Effector memory CD8-positive, alpha-beta T cell (primary cell): ENCODE results near the gene ACTMAP.

Experiments
- ATAC-seq: fragments of 150-1000 bp; cut with Tn5 transposase; replicated peaks from 2 replicates; pipeline ENCODE4 v1.10.0; 2021; ENCODE audit warnings: mild to moderate bottlenecking, moderate library complexity
- DNase-seq, 3 experiments: peaks; one replicate each; pipeline ENCODE4 v3.0.0; 2021
- H3K27ac Mint-ChIP-seq, 2 donors: one replicate each; pipeline ENCODE4 v1.8.0; 2022; ENCODE audit warnings: mild to moderate bottlenecking in 2 of 2, mixed read lengths in 2 of 2, moderate library complexity in 2 of 2
- H3K27me3 Mint-ChIP-seq, 2 donors: one replicate each; pipeline ENCODE4 v1.8.0; 2022; ENCODE audit warnings: mixed read lengths in 2 of 2
- H3K36me3 Mint-ChIP-seq: one replicate; pipeline ENCODE4 v1.8.0; 2022; ENCODE audit warnings: mild to moderate bottlenecking, moderate library complexity, mixed read lengths; ENCODE audit not compliant: insufficient read depth
- H3K4me1 Mint-ChIP-seq, 2 donors: one replicate each; pipeline ENCODE4 v1.8.0; 2022; ENCODE audit warnings: low read depth in 2 of 2, mixed read lengths in 2 of 2
- H3K4me3 Mint-ChIP-seq, 2 donors: one replicate each; pipeline ENCODE4 v1.8.0; 2022; ENCODE audit warnings: mild to moderate bottlenecking in 2 of 2, mixed read lengths in 2 of 2, moderate library complexity in 2 of 2
- H3K9me3 Mint-ChIP-seq, 2 donors: one replicate each; pipeline ENCODE4 v1.8.0; 2022; ENCODE audit warnings: mixed read lengths in 2 of 2

ACTMAP gene

GRCh38 chr19:40701758-40702157 is 48.5 kb downstream of the ACTMAP start:
- Mint-ChIP-seq H3K27ac (no peak overlapping the region), H3K36me3 (peaks cover 22% of the 10 kb centered on the region), H3K4me3 (no peak overlapping the region), H3K27me3 (no peaks in the 10 kb centered on the region), H3K9me3 (no peaks in the 10 kb centered on the region), H3K4me1 (peaks cover 0 to 3% of the 10 kb centered on the region in 2 donors)
- ATAC-seq (no peak), DNase-seq (no peak)

- Mint-ChIP-seq H3K27ac (no peak overlapping the region), H3K36me3 (peaks cover 15% of the 10 kb centered on the region), H3K4me1 (peaks cover 0 to 3% of the 10 kb centered on the region in 2 donors), H3K27me3 (no peaks in the 10 kb centered on the region), H3K9me3 (no peaks in the 10 kb centered on the region), H3K4me3 (no peak overlapping the region)
- ATAC-seq (no peak), DNase-seq (no peak)
These were observed 50.2 kb downstream of the ACTMAP start for GRCh38 chr19:40700083-40700482.

GRCh38 chr19:40697007-40697406 is 53.3 kb downstream of the ACTMAP start:
- Mint-ChIP-seq H3K27ac (peak overlapping the region in 1 of 2 donors; percentile 41), H3K4me1 (peaks cover 0 to 3% of the 10 kb centered on the region in 2 donors), H3K4me3 (no peak overlapping the region), H3K9me3 (no peaks in the 10 kb centered on the region), H3K36me3 (peaks cover 10% of the 10 kb centered on the region), H3K27me3 (no peaks in the 10 kb centered on the region)
- DNase-seq (no peak), ATAC-seq (no peak)

GRCh38 chr19:40695881-40696280 is 54.4 kb downstream of the ACTMAP start:
- Mint-ChIP-seq H3K36me3 (peaks cover 10% of the 10 kb centered on the region), H3K9me3 (no peaks in the 10 kb centered on the region), H3K4me3 (no peak overlapping the region), H3K4me1 (peaks cover 0 to 3% of the 10 kb centered on the region in 2 donors), H3K27me3 (no peaks in the 10 kb centered on the region), H3K27ac (no peak overlapping the region)
- no peak for DNase-seq
- no peak for ATAC-seq

- H3K4me1 Mint-ChIP-seq: peaks cover 0 to 6% of the 10 kb centered on the region in 2 donors
- H3K36me3 Mint-ChIP-seq: peaks cover 7% of the 10 kb centered on the region
- H3K4me3 Mint-ChIP-seq: no peak overlapping the region
- no peaks in the 10 kb centered on the region for H3K9me3 Mint-ChIP-seq
- peak overlapping the region; percentile 49 to 72 for H3K27ac Mint-ChIP-seq
- no peak for DNase-seq
- ATAC-seq: no peak
- H3K27me3 Mint-ChIP-seq: no peaks in the 10 kb centered on the region
These were observed 56.4 kb downstream of the ACTMAP start for GRCh38 chr19:40693896-40694295.

DNA sequence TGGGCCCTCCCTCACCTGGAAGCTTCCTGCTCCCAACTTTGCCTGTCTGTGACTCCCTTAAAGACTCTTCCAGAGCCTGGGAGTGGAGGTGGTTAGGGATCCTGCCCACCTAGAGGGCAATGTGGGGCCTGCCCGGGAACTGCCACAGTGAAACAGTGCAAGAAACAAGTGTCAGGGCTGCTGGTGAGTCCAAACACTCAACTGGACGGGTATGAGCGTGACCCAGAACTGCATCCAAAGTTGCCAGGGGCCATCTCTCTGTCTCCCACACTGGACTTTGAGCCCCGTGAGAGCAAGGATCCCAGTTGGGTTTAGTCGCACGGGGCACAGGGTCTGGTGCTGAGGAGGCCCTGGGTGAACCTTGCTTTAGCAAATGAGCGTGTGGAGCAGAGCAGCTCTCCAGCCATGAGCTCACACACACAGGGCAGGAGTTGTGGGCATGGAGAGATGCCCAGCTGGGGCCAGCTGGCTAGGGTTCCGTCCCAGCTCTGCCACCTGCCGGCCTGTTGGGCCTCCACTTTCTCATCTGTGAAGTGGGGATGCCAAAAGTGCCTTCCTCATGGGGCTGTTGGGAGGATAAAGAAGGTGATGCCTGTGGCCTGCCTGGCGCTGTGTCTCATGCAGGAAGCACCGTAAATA is 57.0 kb downstream of the ACTMAP start:
- Mint-ChIP-seq H3K36me3 (peaks cover 7% of the 10 kb centered on the region), H3K4me1 (peaks cover 0 to 6% of the 10 kb centered on the region in 2 donors), H3K9me3 (no peaks in the 10 kb centered on the region), H3K27ac (peak overlapping the region; percentile 49 to 53), H3K4me3 (no peak overlapping the region), H3K27me3 (no peaks in the 10 kb centered on the region)
- ATAC-seq (no peak), DNase-seq (no peak)

- H3K4me3 Mint-ChIP-seq: peak overlapping the region in 1 of 2 donors; percentile 13
- H3K27ac Mint-ChIP-seq: peak overlapping the region; percentile 49 to 53
- H3K36me3 Mint-ChIP-seq: peaks cover 7% of the 10 kb centered on the region
- DNase-seq: no peak
- no peak for ATAC-seq
- no peaks in the 10 kb centered on the region for H3K27me3 Mint-ChIP-seq
- peaks cover 0 to 6% of the 10 kb centered on the region in 2 donors for H3K4me1 Mint-ChIP-seq
- no peaks in the 10 kb centered on the region for H3K9me3 Mint-ChIP-seq
These were observed 58.1 kb downstream of the ACTMAP start for GRCh38 chr19:40692212-40692551.

DNA sequence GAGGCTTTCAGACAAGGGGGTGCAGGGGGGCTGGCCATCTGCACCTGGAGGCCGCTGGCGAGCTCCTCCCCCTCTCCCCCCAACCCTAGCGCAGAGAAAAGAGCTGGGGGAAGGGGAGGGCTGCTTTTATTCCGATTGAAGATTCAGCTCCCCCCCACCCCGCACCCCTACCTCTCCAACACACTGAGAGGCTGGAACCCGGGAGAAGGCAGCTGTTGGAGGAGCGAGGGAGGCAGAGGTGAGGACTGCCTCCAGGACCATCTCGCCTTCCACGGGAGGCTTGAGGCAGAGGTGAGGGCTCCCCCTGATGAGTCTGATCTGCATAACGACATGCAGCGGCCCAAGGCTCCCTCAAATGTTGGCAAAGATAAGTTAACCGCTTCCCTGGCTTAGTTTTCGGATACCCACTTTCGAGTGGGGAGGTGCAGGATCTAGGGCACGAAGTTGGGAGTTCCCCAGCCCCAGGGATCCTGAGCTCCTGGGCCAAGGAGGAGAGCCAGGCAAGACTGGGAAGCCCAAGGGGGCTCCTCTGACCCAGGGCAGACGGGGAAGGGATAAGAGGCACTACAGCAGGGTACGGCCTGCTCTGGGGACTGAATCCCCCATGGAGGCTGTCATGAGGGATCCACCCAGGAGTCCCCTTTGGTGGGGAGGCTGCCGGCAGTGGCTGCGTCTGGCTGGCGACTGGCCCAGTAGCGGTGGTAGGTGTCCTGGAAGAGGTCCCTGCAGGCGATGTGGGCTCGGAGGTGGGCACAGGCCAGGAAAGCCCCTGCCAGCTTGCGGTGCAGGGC is 58.7 kb downstream of the ACTMAP start:
- no peak for ATAC-seq
- Mint-ChIP-seq H3K4me1 (peaks cover 0 to 6% of the 10 kb centered on the region in 2 donors), H3K27ac (peak overlapping the region in 1 of 2 donors; percentile 90), H3K4me3 (peak overlapping the region in 1 of 2 donors; percentile 87), H3K36me3 (peaks cover 7% of the 10 kb centered on the region), H3K27me3 (no peaks in the 10 kb centered on the region), H3K9me3 (no peaks in the 10 kb centered on the region)
- no peak for DNase-seq
